Small intestine (tissue), 7 donors: Measurements from ENCODE around the gene TFAP2B. TPM values are rescaled to one million over a fixed set of nuclear protein-coding genes. Genes with fewer than 3 reads are reported as not detected.

Experiments
- DNase-seq, 2 donors: peaks; one replicate each; pipeline versions ENCODE4 v3.0.0 to v3.0.0-alpha.2; 2013
- FAIRE-seq: peaks from 2 replicates; lab custom pipeline; 2012; peaks lifted over from hg19 to GRCh38; lab: Jason Lieb, UNC
- H3K27ac ChIP-seq, 3 donors: one replicate each; pipeline ENCODE4 v1.5.1; 2013; ENCODE audit warnings: low read length in 2 of 3, mild to moderate bottlenecking in 2 of 3, control low read depth in 1 of 3, inconsistent platforms in 1 of 3, low read depth in 1 of 3, moderate library complexity in 1 of 3
- H3K27me3 ChIP-seq, 3 donors: one replicate each; pipeline ENCODE4 v1.6.1; 2013; ENCODE audit warnings: low read length in 3 of 3, inconsistent platforms in 1 of 3; ENCODE audit not compliant: control insufficient read depth in 3 of 3, insufficient read depth in 3 of 3
- H3K36me3 ChIP-seq, 3 donors: one replicate each; pipeline ENCODE4 v1.6.1; 2013; ENCODE audit warnings: low read length in 3 of 3, inconsistent platforms in 1 of 3, low read depth in 1 of 3, mild to moderate bottlenecking in 1 of 3, moderate library complexity in 1 of 3; ENCODE audit not compliant: control insufficient read depth in 3 of 3, insufficient read depth in 2 of 3
- H3K4me1 ChIP-seq, 3 donors: one replicate each; pipeline ENCODE4 v1.6.1; 2013; ENCODE audit warnings: low read length in 2 of 3, inconsistent platforms in 1 of 3, low read depth in 1 of 3, mild to moderate bottlenecking in 1 of 3, moderate library complexity in 1 of 3; ENCODE audit not compliant: control insufficient read depth in 3 of 3, insufficient read depth in 2 of 3
- H3K4me3 ChIP-seq, 3 donors: one replicate each; pipeline ENCODE4 v1.5.1; 2013; ENCODE audit warnings: low read length in 3 of 3, control low read depth in 1 of 3, inconsistent platforms in 1 of 3, low read depth in 1 of 3, mild to moderate bottlenecking in 1 of 3, moderate library complexity in 1 of 3
- H3K9me3 ChIP-seq, 2 donors: one replicate each; pipeline ENCODE4 v1.6.1; 2013; ENCODE audit warnings: low read depth in 1 of 2, low read length in 1 of 2; ENCODE audit not compliant: control insufficient read depth in 2 of 2, insufficient read depth in 1 of 2
- WGBS, 3 donors: extraction: QIAGEN DNeasy Blood & Tissue Kit; methylation state at CpG; one replicate each; pipeline ENCODE4 v1.1.7; 2013; 5-methylcytosine and 5-hydroxymethylcytosine counted together
- polyA plus RNA-seq, 4 donors: library from polyadenylated mRNA; stranded (reverse) in 3 of 4; unstranded in 1 of 4; fragments of 200-250 nt in 3 of 4; fragments of 120-200 nt in 1 of 4; gene quantifications; one replicate each; pipeline versions ENCODE4 v1.2.1 to v1.2.3, GENCODE V29; 2013
- donor health status: healthy with polysubstance abuse.
- donor health status: control.
- donor health status: control.
- donor health status: Bipolar disorder and iron deficiency.
- donor health status: healthy.

The TFAP2B gene
- polyA plus RNA-seq, 4 donors, result not detected

GRCh38 chr6:50821441-50822077 lies 2.9 kb downstream of the TFAP2B start:
- no peak for FAIRE-seq

DNA sequence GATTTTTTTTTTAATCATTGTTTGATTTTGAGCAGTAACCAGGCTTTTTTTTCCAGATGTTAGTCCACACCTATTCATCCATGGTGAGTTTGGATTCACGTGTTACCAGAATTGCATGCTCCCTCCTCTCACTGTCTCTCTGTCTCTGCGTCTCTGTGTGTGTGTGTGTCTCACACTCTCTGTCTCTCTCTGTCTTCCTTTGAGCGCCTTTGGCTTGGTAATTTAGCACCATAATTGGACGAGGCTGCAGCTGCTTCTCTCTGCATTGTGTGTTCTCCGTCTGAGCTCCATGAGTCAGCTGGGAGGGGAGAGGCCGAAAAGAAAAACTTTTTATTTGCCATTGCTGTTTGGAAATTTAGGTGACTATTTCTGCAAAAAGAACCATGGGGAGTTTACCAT lies 3.4 kb downstream of the TFAP2B start:
- Histone ChIP-seq H3K27ac (no peak overlapping the region), H3K36me3 (no peaks in the 10 kb centered on the region), H3K4me3 (no peak overlapping the region), H3K4me1 (no peaks in the 10 kb centered on the region), H3K9me3 (no peaks in the 10 kb centered on the region), H3K27me3 (peaks cover 11 to 95% (median 57%) of the 10 kb centered on the region in 3 donors)
- no peak for DNase-seq
- no peak for FAIRE-seq
- WGBS, 3 donors, result 3 to 6% (median 5%) methylated on average over 6 of the region's 6 CpGs

More at GRCh38 chr6:50821441-50822077, 2.9 kb downstream of the TFAP2B start:
- no peak for DNase-seq
- no peak overlapping the region for H3K4me3 ChIP-seq
- peaks cover 11 to 93% (median 52%) of the 10 kb centered on the region in 3 donors for H3K27me3 ChIP-seq
- WGBS, 3 donors, result 5 to 10% (median 8%) methylated on average over 20 of the region's 20 CpGs
- H3K9me3 ChIP-seq, result no peaks in the 10 kb centered on the region
- H3K4me1 ChIP-seq, result no peaks in the 10 kb centered on the region
- no peaks in the 10 kb centered on the region for H3K36me3 ChIP-seq
- H3K27ac ChIP-seq, result no peak overlapping the region

GRCh38 chr6:50823094-50823920 lies 4.6 kb downstream of the TFAP2B start:
- Histone ChIP-seq H3K4me1 (no peaks in the 10 kb centered on the region), H3K36me3 (no peaks in the 10 kb centered on the region), H3K27ac (no peak overlapping the region), H3K4me3 (no peak overlapping the region), H3K9me3 (no peaks in the 10 kb centered on the region), H3K27me3 (peaks cover 11 to 93% (median 62%) of the 10 kb centered on the region in 3 donors)
- no peak for DNase-seq
- 5 to 21% (median 10%) methylated on average over 44 to 46 of the region's 46 CpGs for WGBS, 3 donors
- no peak for FAIRE-seq

GRCh38 chr6:50824552-50824951 lies 5.9 kb downstream of the TFAP2B start:
- Histone ChIP-seq H3K9me3 (no peaks in the 10 kb centered on the region), H3K4me3 (no peak overlapping the region), H3K4me1 (no peaks in the 10 kb centered on the region), H3K27ac (no peak overlapping the region), H3K27me3 (peaks cover 9 to 88% (median 58%) of the 10 kb centered on the region in 3 donors), H3K36me3 (no peaks in the 10 kb centered on the region)
- 5 to 12% (median 9%) methylated on average over 2 of the region's 2 CpGs for WGBS, 3 donors
- FAIRE-seq (no peak), DNase-seq (no peak)

DNA sequence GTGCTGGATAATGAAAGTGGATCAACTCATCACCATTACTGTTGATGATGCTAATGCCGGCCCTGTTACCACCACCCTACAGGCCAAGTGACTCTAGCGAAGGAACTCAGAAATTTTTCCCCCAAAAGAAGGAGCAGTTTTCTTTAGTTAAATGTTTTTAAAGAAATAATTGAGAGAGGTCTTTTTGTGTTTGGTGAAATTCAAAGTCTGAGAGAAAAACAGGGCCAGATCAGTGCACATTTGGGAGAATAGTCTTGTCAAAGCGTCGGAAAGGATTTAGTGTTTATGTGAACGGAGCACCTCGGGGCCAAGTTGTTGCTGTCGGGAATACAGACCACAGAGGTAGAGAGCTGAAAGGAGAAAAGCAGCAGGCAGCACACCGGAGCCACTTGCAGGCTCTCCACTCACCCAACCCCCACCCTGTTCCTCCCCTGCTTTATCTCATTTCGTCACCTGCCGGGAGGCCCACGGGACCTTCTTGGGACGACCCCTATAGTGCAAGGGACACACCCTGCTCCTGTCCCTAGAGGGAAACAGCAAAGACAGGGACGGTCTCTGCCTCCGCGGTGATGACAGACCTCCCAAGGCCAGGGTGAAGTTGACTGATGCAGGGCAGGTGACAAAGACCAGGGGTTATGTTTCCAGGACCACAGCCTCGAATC lies 6.8 kb downstream of the TFAP2B start:
- DNase-seq (no peak), FAIRE-seq (no peak)
- no peak overlapping the region for H3K4me3 ChIP-seq
- WGBS, 3 donors, result 5 to 11% (median 10%) methylated on average over 16 of the region's 16 CpGs
- H3K9me3 ChIP-seq, result no peaks in the 10 kb centered on the region
- no peaks in the 10 kb centered on the region for H3K4me1 ChIP-seq
- peaks cover 8 to 87% (median 49%) of the 10 kb centered on the region in 3 donors for H3K27me3 ChIP-seq
- no peaks in the 10 kb centered on the region for H3K36me3 ChIP-seq
- no peak overlapping the region for H3K27ac ChIP-seq

DNA sequence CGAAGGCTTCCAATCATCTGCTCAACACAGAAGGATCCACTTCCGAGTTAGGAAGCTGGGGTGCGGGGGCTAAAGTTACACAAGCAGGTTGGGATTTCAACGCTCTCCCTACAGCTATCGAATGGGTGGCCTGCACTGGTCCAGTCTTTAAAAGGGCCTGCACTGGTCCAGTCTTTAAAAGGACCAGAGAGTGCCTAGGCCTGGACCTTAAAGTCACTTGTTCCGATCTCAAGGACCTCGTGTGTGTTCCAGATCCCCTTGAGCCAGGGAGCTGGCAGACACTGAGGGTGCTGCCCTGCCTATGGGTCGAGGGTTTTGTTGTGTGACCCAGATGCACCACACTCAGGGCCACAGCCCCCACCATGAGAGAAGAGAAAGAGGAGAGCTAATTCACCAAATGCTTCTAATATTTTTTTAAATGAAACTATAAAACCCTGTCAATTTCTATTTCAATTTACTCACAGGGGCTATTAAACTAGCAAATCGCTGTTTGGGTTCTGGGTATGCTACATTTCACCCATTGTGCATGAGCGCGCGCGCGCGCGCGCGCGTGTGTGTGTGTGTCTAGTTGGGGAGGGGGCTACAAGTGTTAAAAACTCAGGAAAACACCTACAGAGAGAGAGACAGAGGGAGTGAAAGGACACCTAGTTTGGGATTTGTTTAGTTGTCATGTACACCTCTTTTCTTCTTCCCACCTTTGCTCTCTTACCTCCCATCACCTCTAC lies 7.5 kb downstream of the TFAP2B start:
- Histone ChIP-seq H3K27me3 (peaks cover 8 to 87% (median 47%) of the 10 kb centered on the region in 3 donors), H3K27ac (no peak overlapping the region), H3K4me3 (no peak overlapping the region), H3K36me3 (no peaks in the 10 kb centered on the region), H3K4me1 (no peaks in the 10 kb centered on the region), H3K9me3 (no peaks in the 10 kb centered on the region)
- DNase-seq (no peak), FAIRE-seq (no peak)
- WGBS, 3 donors, result 14 to 34% (median 28%) methylated on average over 19 of the region's 19 CpGs

DNA sequence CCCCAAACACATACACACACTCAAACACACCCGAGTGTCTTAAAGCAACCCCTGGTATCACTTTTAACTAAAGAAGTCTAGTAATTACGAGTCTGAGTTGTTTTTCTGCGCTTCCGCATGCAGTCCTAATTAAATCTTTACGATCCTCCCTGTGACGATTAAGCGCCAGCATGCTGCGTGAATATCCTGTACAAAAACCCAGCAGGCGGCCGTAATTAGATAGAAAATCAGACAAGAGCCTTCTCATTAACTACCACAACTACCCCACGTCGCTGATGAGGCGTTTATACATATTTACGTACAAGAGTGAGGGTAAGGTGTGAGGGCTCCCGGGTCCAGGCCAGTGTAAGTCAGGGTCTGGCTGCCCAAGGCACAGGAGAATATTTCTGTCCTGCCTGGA lies 8.1 kb downstream of the TFAP2B start:
- 5 to 8% (median 6%) methylated on average over 15 of the region's 15 CpGs for WGBS, 3 donors
- H3K36me3 ChIP-seq, result no peaks in the 10 kb centered on the region
- FAIRE-seq (no peak), DNase-seq (no peak)
- no peak overlapping the region for H3K4me3 ChIP-seq
- H3K27ac ChIP-seq, result no peak overlapping the region
- peaks cover 6 to 83% (median 42%) of the 10 kb centered on the region in 3 donors for H3K27me3 ChIP-seq
- no peaks in the 10 kb centered on the region for H3K9me3 ChIP-seq
- no peaks in the 10 kb centered on the region for H3K4me1 ChIP-seq

DNA sequence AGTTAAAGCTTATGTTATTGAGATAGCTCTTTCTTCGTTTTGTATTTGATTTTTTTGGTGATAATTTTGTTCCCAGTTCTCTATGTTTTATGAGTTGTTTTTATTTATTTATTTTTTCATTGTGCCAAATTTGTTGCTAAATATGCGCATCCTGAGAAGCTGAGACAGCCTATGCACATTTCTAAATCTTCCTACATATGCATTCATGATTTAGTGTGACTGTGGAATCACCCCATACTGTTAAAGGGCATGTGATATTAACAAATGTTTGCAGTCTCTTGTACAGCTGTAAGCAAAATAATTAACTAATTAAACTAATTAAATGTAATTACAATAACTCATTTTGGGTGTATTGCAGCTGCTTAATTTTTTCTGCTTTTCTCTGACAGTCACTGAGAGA lies 10.4 kb downstream of the TFAP2B start:
- H3K4me3 ChIP-seq, result no peak overlapping the region
- H3K9me3 ChIP-seq, result no peaks in the 10 kb centered on the region
- H3K4me1 ChIP-seq, result no peaks in the 10 kb centered on the region
- 17 to 27% (median 22%) methylated on average over 2 of the region's 2 CpGs for WGBS, 3 donors
- H3K27me3 ChIP-seq, result peaks cover 7 to 73% (median 26%) of the 10 kb centered on the region in 3 donors
- H3K27ac ChIP-seq, result no peak overlapping the region
- no peak for DNase-seq
- no peak for FAIRE-seq
- H3K36me3 ChIP-seq, result no peaks in the 10 kb centered on the region
